OCI-LY7 (cell line): ENCODE measurements around the gene RANBP9. TPM values are rescaled to one million over a fixed set of nuclear protein-coding genes. Genes with fewer than 3 reads are reported as not detected.

Experiments
- BruUV-seq: library from RNA; stranded (reverse); fragments of 400-500 nt; replicated peaks from 2 replicates; lab custom pipeline; 2021; lab: Mats Ljungman, UMichigan
- CTCF ChIA-PET: fragments of 300-600 bp; sonication (Branson Sonifier 250); formaldehyde crosslinking; loops from one replicate; lab custom pipeline; 2022; ENCODE audit warnings: antibody characterized with exemption; ENCODE audit not compliant: unreplicated experiment; lab: Charles Lee
- POLR2A ChIA-PET: fragments of 300-600 bp; sonication (Branson Sonifier 250); formaldehyde crosslinking; loops from one replicate; lab custom pipeline; 2022; ENCODE audit warnings: antibody characterized with exemption; lab: Charles Lee
- DNase-seq: peaks from one replicate; pipeline ENCODE4 v3.0.0-alpha.2; 2015; ENCODE audit warnings: low spot score
- H2AFZ ChIP-seq: fragments of 200-600 bp; sonication (generic), shearing (Covaris generic); 2 replicates; pipeline ENCODE4 v1.6.1; 2014; ENCODE audit warnings: mild to moderate bottlenecking, antibody characterized with exemption, low read length, moderate library complexity
- H3K27ac ChIP-seq: fragments of 200-600 bp; sonication (generic); 2 replicates; pipeline ENCODE4 v1.5.1; 2014; ENCODE audit warnings: mixed run types, low read depth, mild to moderate bottlenecking, moderate library complexity, low read length, inconsistent platforms; ENCODE audit not compliant: poor library complexity, severe bottlenecking
- H3K36me3 ChIP-seq: fragments of 200-600 bp; sonication (generic); 2 replicates; pipeline ENCODE4 v1.6.1; 2014; ENCODE audit warnings: mild to moderate bottlenecking, antibody characterized with exemption, low read length, moderate library complexity, mixed read lengths; ENCODE audit not compliant: insufficient read depth
- H3K4me1 ChIP-seq: fragments of 200-600 bp; sonication (generic); 2 replicates; pipeline ENCODE4 v1.5.1; 2014; ENCODE audit warnings: mild to moderate bottlenecking, low read length; ENCODE audit not compliant: insufficient read depth, poor library complexity, severe bottlenecking
- H3K4me2 ChIP-seq: fragments of 200-600 bp; sonication (generic); 2 replicates; pipeline ENCODE4 v1.6.1; 2014; ENCODE audit warnings: mild to moderate bottlenecking, low read length
- H3K4me3 ChIP-seq: fragments of 200-600 bp; sonication (generic); 2 replicates; pipeline ENCODE4 v1.5.1; 2014; ENCODE audit warnings: mild to moderate bottlenecking, low read depth, low read length; ENCODE audit not compliant: poor library complexity, severe bottlenecking
- H3K79me2 ChIP-seq: fragments of 200-600 bp; sonication (generic); 2 replicates; pipeline ENCODE4 v1.6.1; 2016; ENCODE audit warnings: low read depth, mild to moderate bottlenecking, low read length, moderate library complexity, mixed read lengths; ENCODE audit not compliant: insufficient read depth
- H3K9me2 ChIP-seq: fragments of 200-600 bp; sonication (generic); 2 replicates; pipeline ENCODE4 v1.6.1; 2016; ENCODE audit warnings: mild to moderate bottlenecking, low read length, mixed read lengths; ENCODE audit not compliant: insufficient read depth
- H3K9me3 ChIP-seq: fragments of 200-600 bp; sonication (generic); 2 replicates; pipeline ENCODE4 v1.6.1; 2014; ENCODE audit warnings: mild to moderate bottlenecking, mixed run types, low read length, mixed read lengths
- H4K20me1 ChIP-seq: fragments of 200-600 bp; sonication (generic); 2 replicates; pipeline ENCODE4 v1.6.1; 2014; ENCODE audit warnings: mild to moderate bottlenecking, antibody characterized with exemption, low read length, moderate library complexity, mixed read lengths; ENCODE audit not compliant: insufficient read depth
- EZH2phosphoT487 ChIP-seq: fragments of 200-600 bp; sonication (generic); IDR thresholded peaks from 2 replicates; pipeline ENCODE4 v1.6.1; 2018; ENCODE audit warnings: low read depth, borderline replicate concordance, mild to moderate bottlenecking, mixed run types, antibody characterized with exemption, low read length, moderate library complexity, mixed read lengths
- intact Hi-C: fragments of 100-400 bp; cut with micrococcal nuclease; formaldehyde crosslinking; loops from one replicate; pipeline ENCODE4 v1.10.0; 2022; ENCODE audit not compliant: unreplicated experiment
- total RNA-seq, 2 experiments: library from RNA; depleted of rRNA in 1 of 2; stranded (reverse); fragments of >200 nt in 1 of 2; shearing (Covaris generic) in 1 of 2; gene quantifications; 2 replicates each; pipeline ENCODE4 v1.2.3, GENCODE V29; 2014 to 2022
- TF ChIP-seq, protein P1 (sequence below): fragments of 200-600 bp; sonication (generic); conservative IDR thresholded peaks from 2 replicates; pipeline ENCODE4 v1.5.1; 2014; ENCODE audit warnings: mild to moderate bottlenecking, antibody characterized with exemption, low read length, moderate library complexity, mixed read lengths

Gene RANBP9
- total RNA-seq, 2 experiments from 2014 or later, result 20.5 to 35.0 TPM

DNA sequence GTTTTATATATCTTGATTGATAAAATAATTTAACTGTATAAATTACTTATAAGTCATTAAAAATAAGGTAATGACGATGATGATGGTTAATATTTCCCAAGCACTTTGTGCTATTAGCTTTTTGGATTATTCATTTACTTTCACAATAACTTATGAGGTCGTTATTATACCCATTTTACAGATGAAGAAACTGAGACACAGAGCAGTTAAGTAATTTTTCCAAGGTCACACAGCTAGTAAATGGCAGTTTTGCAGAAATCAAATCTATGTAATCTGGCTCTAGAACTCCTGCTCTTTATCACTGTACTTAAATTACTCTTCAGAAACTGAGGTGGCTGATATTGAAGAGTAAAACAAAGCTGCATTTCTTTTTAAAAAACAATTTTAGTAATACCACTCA is 78.3 kb downstream of the RANBP9 start:
- ChIA-PET POLR2A (interaction anchor here (0.7 to 1.6 kb wide), 6 partner anchors 8 to 71 kb away, joined by 3 to 4 read pairs (median 3); no protein-coding TSS in a partner anchor), CTCF (no interaction called here)
- no peaks in the 10 kb centered on the region for H4K20me1 ChIP-seq
- H3K4me2 ChIP-seq, result no peak overlapping the region
- H3K36me3 ChIP-seq, result peaks cover 77% of the 10 kb centered on the region
- no peaks in the 10 kb centered on the region for H3K9me3 ChIP-seq
- BruUV-seq, result no TSS peak
- no peak for TF ChIP-seq EZH2phosphoT487
- TF ChIP-seq, protein P1, sequence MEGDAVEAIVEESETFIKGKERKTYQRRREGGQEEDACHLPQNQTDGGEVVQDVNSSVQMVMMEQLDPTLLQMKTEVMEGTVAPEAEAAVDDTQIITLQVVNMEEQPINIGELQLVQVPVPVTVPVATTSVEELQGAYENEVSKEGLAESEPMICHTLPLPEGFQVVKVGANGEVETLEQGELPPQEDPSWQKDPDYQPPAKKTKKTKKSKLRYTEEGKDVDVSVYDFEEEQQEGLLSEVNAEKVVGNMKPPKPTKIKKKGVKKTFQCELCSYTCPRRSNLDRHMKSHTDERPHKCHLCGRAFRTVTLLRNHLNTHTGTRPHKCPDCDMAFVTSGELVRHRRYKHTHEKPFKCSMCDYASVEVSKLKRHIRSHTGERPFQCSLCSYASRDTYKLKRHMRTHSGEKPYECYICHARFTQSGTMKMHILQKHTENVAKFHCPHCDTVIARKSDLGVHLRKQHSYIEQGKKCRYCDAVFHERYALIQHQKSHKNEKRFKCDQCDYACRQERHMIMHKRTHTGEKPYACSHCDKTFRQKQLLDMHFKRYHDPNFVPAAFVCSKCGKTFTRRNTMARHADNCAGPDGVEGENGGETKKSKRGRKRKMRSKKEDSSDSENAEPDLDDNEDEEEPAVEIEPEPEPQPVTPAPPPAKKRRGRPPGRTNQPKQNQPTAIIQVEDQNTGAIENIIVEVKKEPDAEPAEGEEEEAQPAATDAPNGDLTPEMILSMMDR, result no peak
- H3K79me2 ChIP-seq, result no peaks in the 10 kb centered on the region
- H2AFZ ChIP-seq, result no peak overlapping the region
- H3K27ac ChIP-seq, result no peak overlapping the region
- peaks cover 17% of the 10 kb centered on the region for H3K4me1 ChIP-seq
- intact Hi-C loops, result no loop called here
- DNase-seq, result no peak
- no peak overlapping the region for H3K4me3 ChIP-seq
- H3K9me2 ChIP-seq, result no peaks in the 10 kb centered on the region

GRCh38 chr6:13630499-13630898 is 81.1 kb downstream of the RANBP9 start:
- intact Hi-C loops, result no loop called here
- no TSS peak for BruUV-seq

More at GRCh38 chr6:13630499-13630898, 81.1 kb downstream of the RANBP9 start:
- H3K27ac ChIP-seq, result no peak overlapping the region
- H4K20me1 ChIP-seq, result no peaks in the 10 kb centered on the region
- no peak overlapping the region for H2AFZ ChIP-seq
- no peaks in the 10 kb centered on the region for H3K9me2 ChIP-seq
- ChIA-PET POLR2A (interaction anchor here (0.7 to 1.4 kb wide), 6 partner anchors 15 to 1576 kb away, joined by 3 to 4 read pairs (median 3); partner anchors contain the start of gene NOL7), CTCF (no interaction called here)
- TF ChIP-seq EZH2phosphoT487, result no peak
- TF ChIP-seq, protein P1, result no peak
- H3K4me2 ChIP-seq, result no peak overlapping the region
- no peak for DNase-seq
- H3K36me3 ChIP-seq, result peaks cover 87% of the 10 kb centered on the region
- peaks cover 6% of the 10 kb centered on the region for H3K4me1 ChIP-seq
- no peaks in the 10 kb centered on the region for H3K79me2 ChIP-seq
- H3K9me3 ChIP-seq, result no peaks in the 10 kb centered on the region
- H3K4me3 ChIP-seq, result no peak overlapping the region
